HUES6 (cell line): ENCODE data around the gene RRAGC.

Source experiments
- H3K27ac ChIP-seq: 2 replicates; pipeline ENCODE4 v1.7.0; 2013; ENCODE audit warnings: low read depth, mild to moderate bottlenecking, low read length, inconsistent platforms
- H3K27me3 ChIP-seq: 2 replicates; pipeline ENCODE4 v1.6.1; 2013; ENCODE audit warnings: low read length; ENCODE audit not compliant: control insufficient read depth, insufficient read depth
- H3K36me3 ChIP-seq: 2 replicates; pipeline ENCODE4 v1.6.1; 2013; ENCODE audit warnings: low read length; ENCODE audit not compliant: control insufficient read depth, insufficient read depth
- H3K4me1 ChIP-seq: 2 replicates; pipeline ENCODE4 v1.6.1; 2013; ENCODE audit warnings: low read length; ENCODE audit not compliant: control insufficient read depth, insufficient read depth
- H3K4me3 ChIP-seq: 2 replicates; pipeline ENCODE4 v1.5.1; 2013; ENCODE audit warnings: low read depth, low read length
- H3K9ac ChIP-seq: one replicate; pipeline ENCODE4 v1.6.1; 2013; ENCODE audit warnings: mild to moderate bottlenecking, low read length
- H3K9me3 ChIP-seq: 2 replicates; pipeline ENCODE4 v1.6.1; 2013; ENCODE audit warnings: low read depth, low read length; ENCODE audit not compliant: control insufficient read depth, insufficient read depth

The RRAGC gene

GRCh38 chr1:38885092-38885491 is 25.5 kb upstream of the RRAGC start:
- H3K27ac ChIP-seq, result no peak overlapping the region
- no peaks in the 10 kb centered on the region for H3K9me3 ChIP-seq
- H3K27me3 ChIP-seq, result no peaks in the 10 kb centered on the region
- no peak overlapping the region for H3K9ac ChIP-seq
- no peaks in the 10 kb centered on the region for H3K4me1 ChIP-seq
- H3K36me3 ChIP-seq, result no peaks in the 10 kb centered on the region
- H3K4me3 ChIP-seq, result no peak overlapping the region

GRCh38 chr1:38881487-38881886 is 21.9 kb upstream of the RRAGC start, which contains the start of gene GJA9:
Gene GJA9 (minus strand): TSS chr1:38881587. CDS start chr1:38876098, 5,489 bp downstream.
- no peaks in the 10 kb centered on the region for H3K4me1 ChIP-seq
- no peak within 1 kb of the TSS for H3K27ac ChIP-seq
- no peaks in the 10 kb centered on the region for H3K36me3 ChIP-seq
- H3K4me3 ChIP-seq, result no peak within 1 kb of the TSS
- H3K27me3 ChIP-seq, result no peaks in the 10 kb centered on the region
- H3K9me3 ChIP-seq, result no peaks in the 10 kb centered on the region
- no peak within 1 kb of the TSS for H3K9ac ChIP-seq

- no peak overlapping the region for H3K9ac ChIP-seq
- no peaks in the 10 kb centered on the region for H3K36me3 ChIP-seq
- 0 out of 2 replicates have a peak, but pooled peaks cover 7% of the 10 kb centered on the region for H3K4me1 ChIP-seq
- no peaks in the 10 kb centered on the region for H3K9me3 ChIP-seq
- no peaks in the 10 kb centered on the region for H3K27me3 ChIP-seq
- no peak overlapping the region for H3K4me3 ChIP-seq
- H3K27ac ChIP-seq, result no peak overlapping the region
These were observed 16.2 kb upstream of the RRAGC start for GRCh38 chr1:38875811-38876210.

GRCh38 chr1:38873027-38873969 is 13.7 kb upstream of the RRAGC start, which contains the start of gene MYCBP:
Gene MYCBP (minus strand): TSS chr1:38873348. CDS start chr1:38873305, 43 bp downstream.
- Histone ChIP-seq H3K27me3 (no peaks in the 10 kb centered on the region), H3K9me3 (no peaks in the 10 kb centered on the region), H3K4me1 (0 out of 2 replicates have a peak, but pooled peaks cover 7% of the 10 kb centered on the region), H3K4me3 (peak within 1 kb of the TSS; percentile 90), H3K27ac (no peak within 1 kb of the TSS), H3K9ac (peak within 1 kb of the TSS; percentile 79), H3K36me3 (no peaks in the 10 kb centered on the region)

GRCh38 chr1:38872401-38873026 is 12.9 kb upstream of the RRAGC start:
- Histone ChIP-seq H3K9me3 (no peaks in the 10 kb centered on the region), H3K27me3 (no peaks in the 10 kb centered on the region), H3K27ac (no peak overlapping the region), H3K4me1 (0 out of 2 replicates have a peak, but pooled peaks cover 7% of the 10 kb centered on the region), H3K36me3 (peaks cover 3% of the 10 kb centered on the region; the same call in 1 of the 2 replicates), H3K9ac (peak overlapping the region; percentile 79), H3K4me3 (peak overlapping the region; percentile 90)

- H3K9ac ChIP-seq, result no peak overlapping the region
- H3K4me1 ChIP-seq, result 0 out of 2 replicates have a peak, but pooled peaks cover 7% of the 10 kb centered on the region
- no peaks in the 10 kb centered on the region for H3K9me3 ChIP-seq
- no peaks in the 10 kb centered on the region for H3K27me3 ChIP-seq
- H3K27ac ChIP-seq, result no peak overlapping the region
- peaks cover 3% of the 10 kb centered on the region; the same call in 1 of the 2 replicates for H3K36me3 ChIP-seq
- H3K4me3 ChIP-seq, result no peak overlapping the region
These were observed 11.4 kb upstream of the RRAGC start for GRCh38 chr1:38870996-38871395.

- no peak overlapping the region for H3K9ac ChIP-seq
- H3K27ac ChIP-seq, result no peak overlapping the region
- H3K4me3 ChIP-seq, result no peak overlapping the region
- H3K4me1 ChIP-seq, result no peaks in the 10 kb centered on the region
- H3K36me3 ChIP-seq, result peaks cover 28% of the 10 kb centered on the region
- H3K9me3 ChIP-seq, result no peaks in the 10 kb centered on the region
- no peaks in the 10 kb centered on the region for H3K27me3 ChIP-seq
These were observed 7.6 kb upstream of the RRAGC start for GRCh38 chr1:38867208-38867607.

GRCh38 chr1:38865112-38865715 is 5.6 kb upstream of the RRAGC start:
- H3K9ac ChIP-seq, result no peak overlapping the region
- no peak overlapping the region for H3K27ac ChIP-seq
- no peaks in the 10 kb centered on the region for H3K27me3 ChIP-seq
- H3K4me3 ChIP-seq, result no peak overlapping the region
- H3K36me3 ChIP-seq, result peaks cover 31% of the 10 kb centered on the region
- H3K4me1 ChIP-seq, result no peaks in the 10 kb centered on the region
- no peaks in the 10 kb centered on the region for H3K9me3 ChIP-seq

- Histone ChIP-seq H3K36me3 (peaks cover 42% of the 10 kb centered on the region), H3K9me3 (no peaks in the 10 kb centered on the region), H3K4me1 (no peaks in the 10 kb centered on the region), H3K27ac (no peak overlapping the region), H3K27me3 (no peaks in the 10 kb centered on the region), H3K4me3 (peak overlapping the region; percentile 93), H3K9ac (peak overlapping the region; percentile 87)
These were observed 853 bp upstream of the RRAGC start for GRCh38 chr1:38860454-38860795.

- Histone ChIP-seq H3K4me1 (no peaks in the 10 kb centered on the region), H3K27ac (no peak overlapping the region), H3K4me3 (peak overlapping the region; percentile 93), H3K36me3 (peaks cover 40% of the 10 kb centered on the region), H3K9me3 (no peaks in the 10 kb centered on the region), H3K9ac (peak overlapping the region; percentile 67), H3K27me3 (no peaks in the 10 kb centered on the region)
These were observed 575 bp downstream of the RRAGC start for GRCh38 chr1:38858833-38859560.
